ENCODE measurements around the gene MYPN. TPM values are rescaled to one million over a fixed set of nuclear protein-coding genes. Genes with fewer than 3 reads are reported as not detected.

Gene MYPN
- total and polyA plus RNA-seq, 2 donors (not counting 1 experiment from before 2014, with no cell fraction given), result not detected

DNA sequence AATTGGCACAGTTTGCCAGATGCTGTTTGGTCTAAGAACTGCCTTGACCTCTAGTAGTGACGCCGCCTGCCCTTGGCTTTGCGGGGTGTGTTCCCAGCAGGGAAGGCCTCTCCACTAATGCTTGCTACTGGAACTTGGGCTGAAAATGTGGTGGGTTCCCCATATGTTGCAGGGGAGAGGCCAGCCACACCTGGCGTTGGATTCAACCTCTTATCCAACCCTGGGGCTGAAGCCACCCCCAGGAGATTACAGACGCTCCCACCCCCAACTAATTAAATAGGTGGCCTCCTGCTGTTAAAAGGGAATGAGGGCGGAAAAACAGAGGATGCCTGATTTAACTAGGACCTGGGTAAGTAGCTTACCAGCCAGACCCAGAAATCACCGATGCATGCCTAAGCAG, 141.9 kb downstream of the MYPN start:
- TF ChIP-seq, protein P1, sequence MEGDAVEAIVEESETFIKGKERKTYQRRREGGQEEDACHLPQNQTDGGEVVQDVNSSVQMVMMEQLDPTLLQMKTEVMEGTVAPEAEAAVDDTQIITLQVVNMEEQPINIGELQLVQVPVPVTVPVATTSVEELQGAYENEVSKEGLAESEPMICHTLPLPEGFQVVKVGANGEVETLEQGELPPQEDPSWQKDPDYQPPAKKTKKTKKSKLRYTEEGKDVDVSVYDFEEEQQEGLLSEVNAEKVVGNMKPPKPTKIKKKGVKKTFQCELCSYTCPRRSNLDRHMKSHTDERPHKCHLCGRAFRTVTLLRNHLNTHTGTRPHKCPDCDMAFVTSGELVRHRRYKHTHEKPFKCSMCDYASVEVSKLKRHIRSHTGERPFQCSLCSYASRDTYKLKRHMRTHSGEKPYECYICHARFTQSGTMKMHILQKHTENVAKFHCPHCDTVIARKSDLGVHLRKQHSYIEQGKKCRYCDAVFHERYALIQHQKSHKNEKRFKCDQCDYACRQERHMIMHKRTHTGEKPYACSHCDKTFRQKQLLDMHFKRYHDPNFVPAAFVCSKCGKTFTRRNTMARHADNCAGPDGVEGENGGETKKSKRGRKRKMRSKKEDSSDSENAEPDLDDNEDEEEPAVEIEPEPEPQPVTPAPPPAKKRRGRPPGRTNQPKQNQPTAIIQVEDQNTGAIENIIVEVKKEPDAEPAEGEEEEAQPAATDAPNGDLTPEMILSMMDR (IDR thresholded peaks at IDR 0.05), result no peak
- no peak for TF ChIP-seq EZH2 (IDR thresholded peaks at IDR 0.05; ENCODE audit: borderline replicate concordance, insufficient read depth, low read depth, low read length, poor library complexity, severe bottlenecking)
- H3K4me3 ChIP-seq (ENCODE audit: control extremely low read depth in 1 of 5, extremely low read depth in 1 of 5, insufficient read depth in 1 of 5, low read depth in 2 of 5, low read length in 4 of 5), result no peak overlapping the region
- no peaks in the 10 kb centered on the region for H3K36me3 ChIP-seq (replicated peaks in 1 of 2; ENCODE audit: control extremely low read depth in 1 of 2, control insufficient read depth in 1 of 2, extremely low read depth in 1 of 2, insufficient read depth in 2 of 2, low read length in 1 of 2)
- H2AFZ ChIP-seq (ENCODE audit: insufficient read depth, low read depth, low read length, poor library complexity, severe bottlenecking), result no peak overlapping the region
- Mint-ChIP-seq H3K27ac (no peak overlapping the region), H3K4me3 (no peak overlapping the region), H3K4me1 (peaks cover 7% of the 10 kb centered on the region), H3K27me3 (no peaks in the 10 kb centered on the region), H3K9me3 (ENCODE audit: insufficient read depth) (no peaks in the 10 kb centered on the region)
- H3K27ac ChIP-seq (ENCODE audit: low read length in 2 of 2), result no peak overlapping the region
- WGBS (ENCODE audit: insufficient coverage), result 89% methylated on average over 4 of the region's 7 CpGs
- H3K27me3 ChIP-seq (replicated peaks in 1 of 4; ENCODE audit: control extremely low read depth in 1 of 4, control insufficient read depth in 3 of 4, insufficient read depth in 4 of 4, low read length in 3 of 4), result no peaks in the 10 kb centered on the region
- no peak overlapping the region for H3K4me2 ChIP-seq (replicated peaks; ENCODE audit: low read depth, low read length, poor library complexity, severe bottlenecking)
- H3K9ac ChIP-seq (ENCODE audit: low read length), result no peak overlapping the region
- no peak for ATAC-seq (ENCODE audit: low read depth)
- no peak for DNase-seq
- ChIA-PET CTCF (no interaction called here), POLR2A (no interaction called here)
- intact Hi-C loops (cut with micrococcal nuclease), result no loop called here
- H4K20me1 ChIP-seq (ENCODE audit: control insufficient read depth, insufficient read depth, low read length, poor library complexity, severe bottlenecking), result no peaks in the 10 kb centered on the region
- no peaks in the 10 kb centered on the region for H3K4me1 ChIP-seq (ENCODE audit: control insufficient read depth in 2 of 2, insufficient read depth in 2 of 2, low read length in 2 of 2)
- no peaks in the 10 kb centered on the region for H3K79me2 ChIP-seq (ENCODE audit: control insufficient read depth, insufficient read depth, low read length)
- no peaks in the 10 kb centered on the region for H3K9me3 ChIP-seq (ENCODE audit: control extremely low read depth in 1 of 3, control insufficient read depth in 2 of 3, insufficient read depth in 1 of 3, low read length in 2 of 3)

DNA sequence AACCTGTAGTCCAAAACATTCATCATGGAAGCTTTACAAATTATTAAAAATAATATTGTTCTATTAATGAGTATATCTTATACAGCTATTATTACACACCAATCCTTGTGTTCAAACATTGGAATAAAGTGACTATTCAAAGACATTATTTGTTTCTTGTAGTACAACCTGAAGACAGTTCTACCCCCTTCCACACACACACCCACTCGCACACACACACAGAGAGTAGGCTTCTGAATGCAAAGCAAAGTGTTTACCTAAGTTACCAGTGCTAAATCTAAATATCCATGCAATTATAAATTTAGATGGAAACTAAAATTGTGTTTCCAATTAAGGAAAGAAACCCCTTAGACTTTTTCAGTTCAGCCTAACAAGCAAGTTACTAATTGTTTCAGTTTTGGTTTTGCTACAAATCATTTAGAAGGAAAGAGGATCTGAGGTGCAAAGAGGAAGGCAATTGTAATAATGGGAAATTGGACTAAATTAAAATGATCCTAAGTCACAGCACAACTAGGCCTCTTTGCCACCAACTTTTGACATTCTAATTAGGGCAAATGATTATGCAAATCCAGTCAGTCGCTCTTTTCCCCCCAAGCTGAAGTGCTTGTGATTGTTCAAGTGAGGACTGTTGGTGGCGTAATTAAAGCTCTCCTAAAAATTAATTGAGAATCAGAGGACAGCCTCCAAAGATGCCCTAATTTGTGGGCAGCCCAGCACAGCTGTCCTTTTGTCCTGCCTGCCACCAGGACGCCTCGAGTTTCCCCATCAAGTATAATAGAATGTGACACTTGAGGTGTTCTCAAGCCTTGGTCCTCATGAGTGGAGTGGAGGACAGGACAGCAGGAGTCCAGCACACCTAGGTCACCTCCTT, 142.6 kb downstream of the MYPN start:
- no peaks in the 10 kb centered on the region for H3K36me3 ChIP-seq (replicated peaks in 1 of 2; ENCODE audit: control extremely low read depth in 1 of 2, control insufficient read depth in 1 of 2, extremely low read depth in 1 of 2, insufficient read depth in 2 of 2, low read length in 1 of 2)
- DNase-seq (no peak), ATAC-seq (ENCODE audit: low read depth) (no peak)
- H3K9me3 ChIP-seq (ENCODE audit: control extremely low read depth in 1 of 3, control insufficient read depth in 2 of 3, insufficient read depth in 1 of 3, low read length in 2 of 3), result no peaks in the 10 kb centered on the region
- Mint-ChIP-seq H3K9me3 (ENCODE audit: insufficient read depth) (no peaks in the 10 kb centered on the region), H3K4me1 (peaks cover 7% of the 10 kb centered on the region), H3K4me3 (no peak overlapping the region), H3K27ac (peak overlapping the region; percentile 43), H3K27me3 (peaks cover 6% of the 10 kb centered on the region)
- H4K20me1 ChIP-seq (ENCODE audit: control insufficient read depth, insufficient read depth, low read length, poor library complexity, severe bottlenecking), result no peaks in the 10 kb centered on the region
- peak overlapping the region; percentile 59 for H2AFZ ChIP-seq (ENCODE audit: insufficient read depth, low read depth, low read length, poor library complexity, severe bottlenecking)
- no peaks in the 10 kb centered on the region for H3K27me3 ChIP-seq (replicated peaks in 1 of 4; ENCODE audit: control extremely low read depth in 1 of 4, control insufficient read depth in 3 of 4, insufficient read depth in 4 of 4, low read length in 3 of 4)
- no peaks in the 10 kb centered on the region for H3K4me1 ChIP-seq (ENCODE audit: control insufficient read depth in 2 of 2, insufficient read depth in 2 of 2, low read length in 2 of 2)
- H3K27ac ChIP-seq (ENCODE audit: low read length in 2 of 2), result no peak overlapping the region
- WGBS (ENCODE audit: insufficient coverage), result 70% methylated on average over 2 of the region's 5 CpGs
- ChIA-PET POLR2A (no interaction called here), CTCF (no interaction called here)
- H3K4me2 ChIP-seq (replicated peaks; ENCODE audit: low read depth, low read length, poor library complexity, severe bottlenecking), result no peak overlapping the region
- no peaks in the 10 kb centered on the region for H3K79me2 ChIP-seq (ENCODE audit: control insufficient read depth, insufficient read depth, low read length)
- TF ChIP-seq EZH2 (IDR thresholded peaks at IDR 0.05; ENCODE audit: borderline replicate concordance, insufficient read depth, low read depth, low read length, poor library complexity, severe bottlenecking), result no peak
- TF ChIP-seq, protein P1 (IDR thresholded peaks at IDR 0.05), result no peak
- no peak overlapping the region for H3K9ac ChIP-seq (ENCODE audit: low read length)
- intact Hi-C loops (cut with micrococcal nuclease), result no loop called here
- no peak overlapping the region for H3K4me3 ChIP-seq (ENCODE audit: control extremely low read depth in 1 of 5, extremely low read depth in 1 of 5, insufficient read depth in 1 of 5, low read depth in 2 of 5, low read length in 4 of 5)

Measured in B cell (primary cell).